ENCODE results near the gene ATG5.

The ATG5 gene

GRCh38 chr6:106325336-106326178 is at the start of gene ATG5:
Gene ATG5 (minus strand): TSS chr6:106325760. CDS start chr6:106316208, 9,552 bp downstream.
- DNase-seq (ENCODE audit: low read depth): peak; percentile 100

DNA sequence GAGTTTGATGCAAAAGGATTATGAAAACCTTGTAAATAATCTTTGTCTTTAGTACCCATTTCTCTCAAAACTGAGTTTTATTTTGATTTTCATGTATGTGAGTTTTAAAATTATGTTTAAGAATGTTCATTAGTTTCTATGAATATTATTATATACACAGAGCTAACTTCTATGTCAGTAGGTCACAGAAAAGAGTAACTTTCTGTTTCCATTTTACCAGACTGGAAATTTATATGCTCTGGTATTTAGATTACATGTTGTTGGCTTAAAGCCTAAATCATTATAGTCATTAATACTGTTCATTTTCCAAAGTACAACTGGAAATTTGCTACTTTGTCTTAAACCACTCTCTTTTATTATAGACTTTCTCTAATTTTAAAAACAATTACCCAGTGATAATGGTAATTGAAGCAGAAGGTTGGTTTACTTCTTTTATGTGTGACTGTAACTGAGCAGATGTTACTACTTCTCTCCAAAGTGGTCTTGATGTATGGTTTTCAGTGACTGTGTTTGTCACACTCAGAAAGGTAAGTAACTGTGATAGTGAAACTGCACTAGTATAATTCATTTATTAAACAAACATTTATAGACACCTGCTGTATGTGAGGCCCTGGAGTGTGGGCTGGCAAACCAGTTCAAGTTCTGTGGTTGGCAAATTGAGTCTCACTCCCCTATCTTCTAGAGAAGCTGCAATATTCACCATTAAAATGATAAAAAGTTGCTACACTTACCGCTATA is 48.1 kb upstream of the ATG5 start:
- DNase-seq (ENCODE audit: low read depth): no peak

DNA sequence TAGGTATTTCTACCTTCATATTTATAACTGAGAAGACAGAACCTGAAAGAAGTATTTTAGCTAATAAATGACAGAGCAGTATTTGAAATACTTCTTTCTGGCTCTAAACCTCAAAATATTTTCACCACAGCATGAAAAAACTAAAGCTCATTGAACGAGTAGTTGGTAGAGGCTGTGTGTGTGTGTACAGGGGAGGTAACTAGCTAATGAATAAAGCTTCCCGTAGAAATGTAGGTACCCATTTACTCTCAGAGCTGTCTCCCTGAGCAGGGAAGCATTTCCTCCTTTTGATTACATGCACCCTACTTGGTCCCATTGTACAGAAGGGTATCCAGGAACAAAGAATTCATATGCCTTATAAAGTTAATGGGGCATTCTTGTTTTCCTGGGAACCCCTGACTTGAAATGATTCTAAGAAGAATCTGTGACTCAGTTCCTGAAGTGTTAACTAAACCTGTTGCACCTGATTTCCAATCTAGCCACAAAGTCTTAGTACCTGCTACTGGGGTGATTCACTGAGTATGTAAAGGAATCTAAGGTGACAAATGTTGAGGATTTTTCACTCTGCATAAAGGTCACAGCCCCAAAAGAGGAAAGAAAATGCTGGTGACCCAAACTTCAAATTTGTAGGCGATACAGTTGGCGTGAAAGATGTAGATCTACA is 47.4 kb upstream of the ATG5 start:
- DNase-seq (ENCODE audit: low read depth): no peak

DNA sequence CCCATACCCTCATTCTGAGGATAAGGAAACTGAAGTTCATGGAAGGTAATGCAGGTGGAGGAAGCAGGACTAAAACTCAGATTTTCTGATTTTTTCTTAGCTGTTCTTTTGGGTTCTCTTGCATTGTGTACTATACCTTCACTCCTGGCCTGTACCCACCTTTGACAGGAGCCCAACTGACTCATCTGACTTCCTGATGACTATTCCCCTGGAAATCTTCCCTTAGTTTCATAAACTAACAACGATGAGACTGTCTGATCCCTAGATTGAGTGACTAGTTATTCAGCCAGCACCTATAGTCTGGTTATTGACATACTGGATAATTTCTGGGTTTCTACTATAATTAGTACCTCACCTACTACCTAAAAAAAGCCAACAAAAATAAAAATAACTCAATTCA is 45.1 kb upstream of the ATG5 start:
- DNase-seq (ENCODE audit: low read depth): no peak

- no peak for DNase-seq (ENCODE audit: low read depth)
These were observed 44.2 kb upstream of the ATG5 start for GRCh38 chr6:106369739-106370138.

DNA sequence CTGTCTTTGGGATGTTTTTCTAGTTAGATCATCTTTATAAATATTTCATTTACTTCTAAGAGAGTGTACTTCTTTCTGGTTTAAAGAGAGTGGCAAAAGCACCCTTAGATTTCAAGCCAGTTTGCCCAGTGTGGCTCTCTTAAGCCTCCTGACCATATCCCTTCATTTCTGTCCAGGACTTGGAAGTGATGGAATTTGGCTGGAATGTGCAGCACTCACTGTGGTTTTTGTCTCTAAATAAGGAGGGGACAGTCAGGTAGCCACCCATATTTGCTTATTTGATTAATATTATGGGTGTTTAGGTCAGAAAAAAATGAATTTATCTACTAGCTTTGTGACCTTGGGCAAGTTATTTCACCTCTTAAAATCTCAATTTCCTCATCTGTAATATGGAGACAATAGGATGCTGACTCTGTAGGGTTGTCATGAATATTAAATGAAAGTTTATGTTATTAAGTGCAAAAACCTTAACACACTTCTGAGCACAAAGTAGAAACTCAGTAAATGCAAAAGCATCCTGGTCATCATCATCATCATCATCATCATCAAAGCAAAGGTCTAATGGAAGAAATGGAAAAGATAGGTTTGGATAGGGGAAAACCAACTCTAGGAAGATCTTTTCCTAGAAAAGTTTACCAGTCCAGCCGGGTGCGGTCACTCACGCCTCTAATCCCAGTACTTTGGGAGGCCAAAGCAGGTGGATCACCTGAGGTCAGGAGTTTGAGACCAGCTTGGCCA is 38.0 kb upstream of the ATG5 start:
- DNase-seq (ENCODE audit: low read depth): no peak

- DNase-seq (ENCODE audit: low read depth): peak; percentile 22
These were observed 35.5 kb upstream of the ATG5 start for GRCh38 chr6:106360989-106361430.

GRCh38 chr6:106360410-106360988 is 34.9 kb upstream of the ATG5 start, which contains the start of gene CRYBG1:
Gene CRYBG1 (plus strand): TSS chr6:106360717. CDS start chr6:106360909, 192 bp downstream.
- DNase-seq (ENCODE audit: low read depth): peak; percentile 71

- no peak for DNase-seq (ENCODE audit: low read depth)
These were observed 34.4 kb upstream of the ATG5 start for GRCh38 chr6:106359959-106360409.

DNA sequence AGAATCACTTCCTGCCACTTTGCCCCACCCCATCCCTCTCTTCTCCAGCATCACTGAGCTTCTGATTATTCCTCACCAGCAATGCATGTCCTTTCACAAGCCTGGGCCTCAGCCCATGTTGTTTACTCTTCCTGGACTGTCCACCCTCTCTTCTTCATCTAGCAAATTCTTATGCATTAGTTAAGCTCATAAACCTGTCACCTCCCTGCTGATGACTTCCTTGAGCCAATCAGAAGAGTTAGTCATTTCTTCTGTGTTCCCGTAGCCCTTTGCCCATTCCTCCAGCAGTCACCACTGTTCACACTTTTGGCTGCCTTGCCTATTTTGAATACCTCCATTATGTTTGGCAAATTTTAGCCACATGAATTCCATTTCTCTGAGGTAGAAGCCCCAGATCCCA is 30.8 kb upstream of the ATG5 start:
- no peak for DNase-seq (ENCODE audit: low read depth)

DNA sequence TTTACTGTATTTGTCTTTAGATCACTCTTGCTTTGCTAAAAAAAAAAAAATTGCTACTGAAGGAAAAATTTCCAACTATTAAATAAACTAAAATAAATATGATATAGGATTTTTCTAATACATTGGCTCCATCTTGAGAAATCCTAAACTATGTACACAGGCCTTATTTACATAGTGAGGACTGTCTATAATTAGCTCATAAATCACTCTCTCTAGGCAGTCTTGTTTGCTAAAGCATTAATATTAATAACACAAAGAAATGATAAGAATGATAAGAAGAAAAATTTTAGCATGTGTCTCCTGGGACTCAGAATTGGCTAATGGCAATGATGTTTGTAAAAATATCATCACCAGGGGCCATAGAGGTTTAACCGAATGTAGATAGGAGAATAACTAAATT is 21.7 kb upstream of the ATG5 start:
- DNase-seq (ENCODE audit: low read depth): no peak

GRCh38 chr6:106339334-106340029 is 13.9 kb upstream of the ATG5 start:
- peak; percentile 23 for DNase-seq (ENCODE audit: low read depth)

GRCh38 chr6:106334646-106335448 is 9.3 kb upstream of the ATG5 start:
- DNase-seq (ENCODE audit: low read depth): peak; percentile 15

- no peak for DNase-seq (ENCODE audit: low read depth)
These were observed 729 bp downstream of the ATG5 start for GRCh38 chr6:106324726-106325335.

DNA sequence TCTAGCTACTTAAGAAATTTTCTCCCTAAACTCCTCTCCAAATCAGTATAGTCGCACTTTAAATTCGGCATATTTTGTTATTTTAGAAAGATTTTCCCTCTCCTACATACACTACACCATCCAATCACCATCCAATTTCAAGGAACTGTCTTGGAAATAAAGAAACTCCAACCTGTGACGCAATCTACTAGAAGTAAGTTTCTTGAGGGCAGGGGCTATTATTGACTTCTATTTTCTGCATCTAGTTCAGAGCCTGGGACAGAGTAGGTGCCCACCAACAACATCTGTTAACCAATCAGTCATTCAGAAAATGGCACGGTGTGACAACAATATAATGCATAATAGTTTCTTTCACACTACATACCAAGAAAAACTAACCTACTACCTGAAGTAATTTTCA is 3.6 kb downstream of the ATG5 start:
- no peak for DNase-seq (ENCODE audit: low read depth)

DNA sequence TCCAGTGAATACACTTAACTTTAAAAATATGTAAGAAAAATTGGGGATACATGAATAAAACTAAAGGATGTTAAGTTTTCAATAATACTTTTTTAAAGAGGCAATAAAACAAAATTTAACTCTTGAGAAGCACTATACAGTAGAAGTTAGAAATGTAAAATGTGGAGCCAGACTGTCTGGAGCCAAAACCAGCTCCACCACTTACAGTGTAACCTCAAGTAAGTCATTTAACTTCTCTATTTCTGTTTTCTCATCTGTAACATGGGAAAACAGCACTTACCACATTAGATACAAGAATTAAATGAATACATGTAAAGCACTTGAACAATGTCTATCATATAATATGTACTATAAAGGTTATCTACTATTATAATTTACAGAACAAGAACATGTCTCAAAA is 6.7 kb downstream of the ATG5 start:
- DNase-seq (ENCODE audit: low read depth): no peak

- DNase-seq (ENCODE audit: low read depth): no peak
These were observed 7.5 kb downstream of the ATG5 start for GRCh38 chr6:106318061-106318460.

DNA sequence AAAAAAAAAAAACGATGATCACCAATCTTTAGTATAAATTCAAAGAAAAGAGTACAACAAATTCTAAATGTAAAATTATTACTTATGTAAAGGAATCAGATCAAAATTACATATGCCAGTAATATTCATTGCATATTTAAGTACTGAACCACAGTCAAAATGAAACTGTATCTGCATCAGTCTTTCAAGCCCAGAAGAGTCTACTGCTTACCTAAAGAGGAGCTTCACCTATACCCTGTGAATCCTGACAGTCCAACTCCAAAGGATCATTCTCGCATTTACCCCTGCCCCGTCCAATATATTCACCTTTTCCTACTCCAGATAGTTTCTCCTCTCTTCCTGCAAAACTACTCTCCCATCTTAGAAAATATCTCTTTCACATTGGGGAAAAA is 9.2 kb downstream of the ATG5 start:
- DNase-seq (ENCODE audit: low read depth): no peak

DNA sequence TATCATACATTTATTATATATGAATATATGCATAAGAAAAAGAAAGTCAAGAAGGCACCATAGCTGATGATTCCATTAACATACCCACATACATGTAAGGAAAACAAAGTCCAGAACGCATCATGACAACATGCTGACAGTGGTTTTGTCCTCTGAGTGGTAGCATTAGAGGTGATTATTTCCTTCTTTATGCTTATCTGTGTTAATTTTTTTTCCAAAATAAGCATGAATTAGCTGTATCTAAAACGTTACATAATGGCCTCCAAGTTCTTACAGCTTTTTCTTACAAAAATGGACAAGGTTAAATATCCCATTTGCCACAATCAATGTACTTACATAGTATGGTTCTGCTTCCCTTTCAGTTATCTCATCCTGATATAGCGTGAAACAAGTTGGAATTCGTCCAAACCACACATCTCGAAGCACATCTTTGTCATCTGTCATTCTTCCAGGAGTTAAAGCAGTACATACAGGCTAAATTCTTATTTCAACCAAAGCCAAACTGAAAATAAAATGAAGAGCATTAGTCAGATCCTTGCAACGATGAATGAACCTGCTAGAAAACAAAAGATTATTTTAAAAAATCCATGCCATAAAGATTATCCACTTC is 9.7 kb downstream of the ATG5 start:
- no peak for DNase-seq (ENCODE audit: low read depth)

Data from activated T-cell treated with anti-CD3 and anti-CD28 coated beads for 48 hours (primary cell).